Lower leg skin (tissue), 4 donors: ENCODE results near the gene GRAMD1A. TPM values are rescaled to one million over a fixed set of nuclear protein-coding genes. Genes with fewer than 3 reads are reported as not detected.
A peak's percentile ranks its signal among the peaks of the same experiment; 100 is the strongest.

Source experiments
- DNase-seq, 2 donors: peaks; one replicate each; pipeline ENCODE4 v3.0.0-alpha.2; 2019; ENCODE audit warnings: low spot score in 2 of 2
- H3K4me3 ChIP-seq: fragments of 200-600 bp; sonication (generic); 2 replicates; pipeline ENCODE4 v1.5.1; 2017; ENCODE audit warnings: mild to moderate bottlenecking, low read depth; ENCODE audit not compliant: poor library complexity, severe bottlenecking
- CTCF ChIP-seq, 3 donors: fragments of 450-650 bp; IDR thresholded peaks; one replicate each; pipeline ENCODE4 v1.5.1; 2016; ENCODE audit warnings: antibody characterized with exemption in 3 of 3, mild to moderate bottlenecking in 3 of 3, moderate library complexity in 2 of 3
- POLR2A ChIP-seq, 2 donors: fragments of 450-650 bp; IDR thresholded peaks; one replicate each; pipeline ENCODE4 v1.6.1; 2016 to 2017; ENCODE audit warnings: antibody characterized with exemption in 2 of 2, mild to moderate bottlenecking in 1 of 2, moderate library complexity in 1 of 2
- WGBS, 2 donors: methylation state at CpG; one replicate each; pipeline ENCODE4 v1.1.5; 2018; 5-methylcytosine and 5-hydroxymethylcytosine counted together
- intact Hi-C: fragments of 100-400 bp; cut with DNase I; formaldehyde crosslinking; loops from one replicate; pipeline ENCODE4 v1.15.0; 2023; ENCODE audit warnings: low total_unique reads
- total RNA-seq, 4 donors: library from RNA; depleted of rRNA; stranded (reverse); fragments of >200 nt; gene quantifications; one replicate each; pipeline ENCODE4 v1.1.0, GENCODE V29; 2016

The GRAMD1A gene
- total RNA-seq, 4 donors from 2014 or later, result 12.6 to 49.2 (median 20.3) TPM

DNA sequence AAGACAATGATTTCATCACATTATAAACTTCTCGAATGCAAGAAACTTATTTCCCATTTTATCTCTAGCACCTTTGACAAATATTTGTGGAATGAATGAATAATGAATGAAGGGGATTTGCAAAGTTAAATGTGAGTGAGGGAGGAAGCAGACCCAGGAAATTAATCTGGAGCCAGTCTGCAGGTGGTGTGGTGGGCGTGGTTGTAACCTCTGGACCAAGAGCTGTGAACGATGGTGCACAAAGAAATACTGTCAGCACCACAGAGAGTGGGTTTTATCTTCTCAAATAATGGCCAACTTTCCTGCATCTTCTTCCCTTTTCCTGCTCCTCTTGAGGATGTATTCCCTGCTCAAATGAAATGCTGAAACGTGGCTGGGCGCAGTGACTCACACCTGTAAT is 25.1 kb upstream of the GRAMD1A start:
- no peak for TF ChIP-seq POLR2A (IDR thresholded peaks at IDR 0.05)
- TF ChIP-seq CTCF (IDR thresholded peaks at IDR 0.05), result no peak
- DNase-seq, result peak in 1 of 2 donors; percentile 70
- WGBS, 2 donors, result 66 to 74% methylated on average over 5 of the region's 5 CpGs
- intact Hi-C loops, result loop anchor here (5.0 kb wide), 1 partner anchor 37 kb away; no protein-coding TSS in a partner anchor
- no peak overlapping the region for H3K4me3 ChIP-seq

GRCh38 chr19:34976611-34977010 is 23.5 kb upstream of the GRAMD1A start:
- TF ChIP-seq POLR2A (IDR thresholded peaks at IDR 0.05) (no peak), CTCF (IDR thresholded peaks at IDR 0.05) (no peak)
- intact Hi-C loops, result loop anchor here (5.0 kb wide), 1 partner anchor 36 kb away; no protein-coding TSS in a partner anchor
- peak in 1 of 2 donors; percentile 34 for DNase-seq
- 88 to 93% methylated on average over 3 of the region's 3 CpGs for WGBS, 2 donors
- H3K4me3 ChIP-seq, result no peak overlapping the region

DNA sequence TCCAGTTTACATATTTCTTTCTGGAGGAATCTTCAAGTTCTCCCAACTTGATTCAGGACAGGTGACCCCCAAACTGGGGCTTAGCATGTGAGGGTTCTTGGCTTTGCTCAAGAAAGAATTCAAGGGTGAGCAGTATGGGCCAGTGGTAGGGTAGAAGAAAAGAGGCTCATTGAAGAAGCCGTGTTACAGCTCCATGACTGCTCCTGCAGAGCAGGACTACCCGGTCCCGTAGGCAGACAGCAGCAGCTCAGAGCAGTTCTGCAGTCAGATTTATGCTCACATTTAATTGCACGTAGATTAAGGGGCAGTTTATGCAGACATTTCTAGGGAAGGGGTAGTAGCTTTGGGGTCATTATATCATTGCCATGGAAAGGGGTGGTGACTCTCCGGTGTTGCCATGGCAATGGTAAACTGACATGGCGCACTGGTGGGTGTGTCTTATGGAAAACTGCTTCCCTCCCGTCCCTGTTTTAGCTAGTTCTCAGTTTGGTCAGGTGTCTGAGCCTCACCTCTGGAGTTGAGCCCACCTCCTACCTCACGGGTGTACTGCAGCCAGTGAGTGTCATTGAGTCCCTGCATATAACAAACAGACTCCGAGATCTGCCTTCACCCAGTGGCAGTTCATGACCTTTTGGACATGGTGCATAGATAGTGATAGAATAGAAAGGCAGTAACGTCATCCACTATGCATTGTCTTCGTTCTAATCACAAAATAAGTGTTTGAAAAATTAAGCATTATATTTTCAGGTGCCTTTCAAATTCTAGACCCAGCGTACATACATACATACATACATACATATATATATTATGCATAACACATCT is 20.1 kb upstream of the GRAMD1A start:
- intact Hi-C loops, result loop anchor here (5.0 kb wide), 1 partner anchor 32 kb away; no protein-coding TSS in a partner anchor
- no peak for TF ChIP-seq CTCF (IDR thresholded peaks at IDR 0.05)
- TF ChIP-seq POLR2A (IDR thresholded peaks at IDR 0.05), result no peak
- no peak for DNase-seq
- H3K4me3 ChIP-seq, result no peak overlapping the region
- WGBS, 2 donors, result 78 to 79% methylated on average over 12 of the region's 12 CpGs

DNA sequence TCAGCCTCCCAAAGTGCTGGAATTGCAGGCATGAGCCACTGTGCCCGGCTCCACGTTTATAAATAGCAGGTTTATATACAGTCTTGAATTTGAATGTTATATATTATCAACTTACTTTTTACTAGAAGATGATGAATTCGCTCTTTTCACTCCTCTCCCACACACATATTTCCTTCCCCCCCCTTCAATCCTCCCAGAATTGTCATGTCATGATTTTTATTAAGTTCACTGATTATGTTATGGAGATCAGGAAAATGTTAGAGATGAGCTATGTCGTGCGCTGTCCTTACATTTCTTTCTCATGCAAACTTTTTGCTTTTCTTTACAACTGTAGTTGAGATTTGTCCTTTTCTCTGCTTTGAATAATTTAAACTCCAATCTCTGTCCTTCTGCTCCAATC is 17.8 kb upstream of the GRAMD1A start:
- no peak overlapping the region for H3K4me3 ChIP-seq
- TF ChIP-seq CTCF (IDR thresholded peaks at IDR 0.05) (no peak), POLR2A (IDR thresholded peaks at IDR 0.05) (no peak)
- WGBS, 2 donors, result 69 to 71% methylated on average over 5 of the region's 5 CpGs
- intact Hi-C loops, result no loop called here
- no peak for DNase-seq

GRCh38 chr19:34983786-34984185 is 16.3 kb upstream of the GRAMD1A start:
- 84 to 91% methylated on average over 4 of the region's 4 CpGs for WGBS, 2 donors
- intact Hi-C loops, result no loop called here
- DNase-seq, result no peak
- TF ChIP-seq CTCF (IDR thresholded peaks at IDR 0.05) (no peak), POLR2A (IDR thresholded peaks at IDR 0.05) (no peak)
- H3K4me3 ChIP-seq, result no peak overlapping the region
